Sigmoid colon (tissue), 7 donors: ENCODE measurements around the gene GNG2. TPM values are rescaled to one million over a fixed set of nuclear protein-coding genes. Genes with fewer than 3 reads are reported as not detected.

Experiments used
- DNase-seq: peaks from one replicate; pipeline ENCODE4 v3.0.0-alpha.2; 2019
- H3K27ac ChIP-seq, 4 donors: fragments of 200-600 bp; sonication (generic); one replicate each; pipeline ENCODE4 v1.5.1; 2016 to 2019; ENCODE audit warnings: mild to moderate bottlenecking in 1 of 4
- H3K27me3 ChIP-seq, 3 donors: fragments of 200-600 bp; sonication (generic); one replicate each; pipeline ENCODE4 v1.5.1; 2019; ENCODE audit warnings: mild to moderate bottlenecking in 1 of 3
- H3K36me3 ChIP-seq, 4 donors: fragments of 200-600 bp; sonication (generic); one replicate each; pipeline ENCODE4 v1.5.1; 2016 to 2019
- H3K4me1 ChIP-seq, 4 donors: fragments of 200-600 bp; sonication (generic); one replicate each; pipeline ENCODE4 v1.5.1; 2017 to 2019
- H3K4me3 ChIP-seq, 4 donors: fragments of 200-600 bp; sonication (generic); one replicate each; pipeline ENCODE4 v1.5.1; 2017 to 2019; ENCODE audit warnings: mild to moderate bottlenecking in 2 of 4, moderate library complexity in 1 of 4
- H3K9me3 ChIP-seq, 4 donors: fragments of 200-600 bp in 3 of 4; sonication (generic) in 3 of 4; one replicate each; pipeline versions ENCODE4 v1.5.1 to v1.6.1; 2013 to 2019
- EP300 ChIP-seq, 4 donors: sonication (generic); formaldehyde crosslinking; IDR thresholded peaks; one replicate each; pipeline ENCODE4 v1.6.1; 2017; ENCODE audit warnings: antibody characterized with exemption in 4 of 4
- POLR2A ChIP-seq, 2 donors: fragments of 450-650 bp; IDR thresholded peaks; one replicate each; pipeline ENCODE4 v1.6.1; 2016; ENCODE audit warnings: antibody characterized with exemption in 2 of 2, mild to moderate bottlenecking in 2 of 2, moderate library complexity in 2 of 2
- POLR2AphosphoS5 ChIP-seq, 4 donors: sonication (generic); formaldehyde crosslinking; IDR thresholded peaks; one replicate each; pipeline ENCODE4 v1.6.1; 2017; ENCODE audit warnings: antibody characterized with exemption in 4 of 4
- WGBS, 2 donors: extraction: QIAGEN DNeasy Blood & Tissue Kit; methylation state at CpG; one replicate each; pipeline ENCODE4 v1.1.7; 2013; 5-methylcytosine and 5-hydroxymethylcytosine counted together
- intact Hi-C: fragments of 100-400 bp; cut with DNase I; formaldehyde crosslinking; loops from one replicate; pipeline ENCODE4 v1.15.1; 2023
- polyA plus RNA-seq, 3 donors: library from polyadenylated mRNA; stranded (reverse); fragments of 200-250 nt; gene quantifications; one replicate each; pipeline ENCODE4 v1.2.3, GENCODE V29; 2013
- total RNA-seq, 4 donors: library from RNA; depleted of rRNA; stranded (reverse); fragments of >200 nt; gene quantifications; one replicate each; pipeline ENCODE4 v1.1.0, GENCODE V29; 2016
- TF ChIP-seq, protein P1 (sequence below), 4 experiments: fragments of 450-650 bp in 3 of 4; fragments of 200-600 bp in 1 of 4; IDR thresholded peaks; one replicate each; pipeline ENCODE4 v1.5.1; 2016 to 2019; ENCODE audit warnings: antibody characterized with exemption in 4 of 4, mild to moderate bottlenecking in 3 of 4, moderate library complexity in 2 of 4
- donor health status: healthy with polysubstance abuse.
- donor health status: Bipolar disorder and iron deficiency.
- donor health status: healthy.

Gene GNG2
- total and polyA plus RNA-seq, 7 donors = 9.5 to 44.2 (median 27.3) TPM

GRCh38 chr14:51870606-51871005 is 10.2 kb downstream of the GNG2 start:
- intact Hi-C loops = no loop called here
- TF ChIP-seq POLR2A (IDR thresholded peaks at IDR 0.05) (no peak), EP300 (IDR thresholded peaks at IDR 0.05) (no peak), POLR2AphosphoS5 (IDR thresholded peaks at IDR 0.05) (no peak)
- TF ChIP-seq, protein P1, sequence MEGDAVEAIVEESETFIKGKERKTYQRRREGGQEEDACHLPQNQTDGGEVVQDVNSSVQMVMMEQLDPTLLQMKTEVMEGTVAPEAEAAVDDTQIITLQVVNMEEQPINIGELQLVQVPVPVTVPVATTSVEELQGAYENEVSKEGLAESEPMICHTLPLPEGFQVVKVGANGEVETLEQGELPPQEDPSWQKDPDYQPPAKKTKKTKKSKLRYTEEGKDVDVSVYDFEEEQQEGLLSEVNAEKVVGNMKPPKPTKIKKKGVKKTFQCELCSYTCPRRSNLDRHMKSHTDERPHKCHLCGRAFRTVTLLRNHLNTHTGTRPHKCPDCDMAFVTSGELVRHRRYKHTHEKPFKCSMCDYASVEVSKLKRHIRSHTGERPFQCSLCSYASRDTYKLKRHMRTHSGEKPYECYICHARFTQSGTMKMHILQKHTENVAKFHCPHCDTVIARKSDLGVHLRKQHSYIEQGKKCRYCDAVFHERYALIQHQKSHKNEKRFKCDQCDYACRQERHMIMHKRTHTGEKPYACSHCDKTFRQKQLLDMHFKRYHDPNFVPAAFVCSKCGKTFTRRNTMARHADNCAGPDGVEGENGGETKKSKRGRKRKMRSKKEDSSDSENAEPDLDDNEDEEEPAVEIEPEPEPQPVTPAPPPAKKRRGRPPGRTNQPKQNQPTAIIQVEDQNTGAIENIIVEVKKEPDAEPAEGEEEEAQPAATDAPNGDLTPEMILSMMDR (IDR thresholded peaks at IDR 0.05) = no peak
- H3K27me3 ChIP-seq = no peaks in the 10 kb centered on the region
- H3K4me3 ChIP-seq = no peak overlapping the region
- no peak for DNase-seq
- H3K36me3 ChIP-seq = no peaks in the 10 kb centered on the region
- 88 to 93% methylated on average over 2 of the region's 2 CpGs for WGBS, 2 donors
- no peak overlapping the region for H3K27ac ChIP-seq
- peaks cover 0 to 41% (median 10%) of the 10 kb centered on the region in 4 donors for H3K4me1 ChIP-seq
- no peaks in the 10 kb centered on the region for H3K9me3 ChIP-seq

DNA sequence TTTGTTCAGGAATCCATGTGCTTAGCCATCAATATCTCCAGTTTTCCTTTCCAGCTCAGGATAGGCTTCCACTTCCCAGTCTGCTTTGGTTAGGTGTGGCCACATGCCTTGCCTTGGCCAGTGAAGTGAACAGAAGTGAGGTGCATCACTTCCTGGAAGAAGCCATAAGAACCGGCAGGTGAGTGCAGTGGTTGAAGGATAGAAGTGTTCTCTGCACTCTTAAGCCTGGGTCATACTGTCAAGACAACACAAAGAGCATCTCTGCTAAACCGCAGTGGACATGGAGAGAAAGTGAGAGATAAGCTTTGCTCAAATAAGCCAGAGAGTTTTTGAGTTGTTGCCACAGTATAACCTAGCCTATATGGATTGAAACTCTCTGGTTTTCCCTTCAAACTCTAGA is 11.4 kb downstream of the GNG2 start:
- intact Hi-C loops = no loop called here
- H3K27ac ChIP-seq = peak overlapping the region in 2 of 4 donors; percentile 8 to 38
- no peak for DNase-seq
- H3K4me3 ChIP-seq = no peak overlapping the region
- H3K9me3 ChIP-seq = no peaks in the 10 kb centered on the region
- H3K27me3 ChIP-seq = no peaks in the 10 kb centered on the region
- no peaks in the 10 kb centered on the region for H3K36me3 ChIP-seq
- 49 to 67% methylated on average over 2 of the region's 2 CpGs for WGBS, 2 donors
- H3K4me1 ChIP-seq = peaks cover 0 to 41% (median 10%) of the 10 kb centered on the region in 4 donors
- TF ChIP-seq POLR2AphosphoS5 (IDR thresholded peaks at IDR 0.05) (no peak), EP300 (IDR thresholded peaks at IDR 0.05) (no peak), POLR2A (IDR thresholded peaks at IDR 0.05) (no peak)
- TF ChIP-seq, protein P1 (IDR thresholded peaks at IDR 0.05) = no peak

DNA sequence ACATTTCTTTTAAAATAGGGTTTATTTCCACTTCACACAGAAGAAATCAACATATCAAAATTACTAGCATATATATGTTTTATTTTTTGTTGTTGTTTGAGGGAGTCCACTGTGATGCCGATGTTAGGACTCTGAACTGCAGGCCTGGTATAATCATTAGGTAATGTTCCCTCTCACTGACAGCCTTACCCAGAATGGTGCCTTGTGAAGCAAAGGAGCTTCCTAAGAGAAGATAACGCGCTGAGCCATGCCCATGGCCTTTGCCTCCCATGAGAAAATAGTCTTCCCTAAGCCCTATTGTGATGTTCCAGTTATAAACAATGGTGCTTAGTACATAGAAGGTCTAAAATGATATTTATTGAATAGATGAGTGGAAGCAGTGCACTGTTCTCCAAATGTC is 12.0 kb downstream of the GNG2 start:
- no peaks in the 10 kb centered on the region for H3K9me3 ChIP-seq
- TF ChIP-seq POLR2AphosphoS5 (IDR thresholded peaks at IDR 0.05) = peak in 2 of 4 donors; percentile 12 to 39
- no peak for TF ChIP-seq EP300 (IDR thresholded peaks at IDR 0.05)
- peak overlapping the region in 2 of 4 donors; percentile 23 to 38 for H3K27ac ChIP-seq
- H3K36me3 ChIP-seq = no peaks in the 10 kb centered on the region
- WGBS, 2 donors = 46 to 80% methylated on average over 3 of the region's 3 CpGs
- no peaks in the 10 kb centered on the region for H3K27me3 ChIP-seq
- no peak overlapping the region for H3K4me3 ChIP-seq
- no peak for DNase-seq
- H3K4me1 ChIP-seq = peaks cover 0 to 41% (median 10%) of the 10 kb centered on the region in 4 donors
- intact Hi-C loops = no loop called here

- peaks cover 0 to 41% (median 10%) of the 10 kb centered on the region in 4 donors for H3K4me1 ChIP-seq
- DNase-seq = no peak
- H3K27ac ChIP-seq = peak overlapping the region in 2 of 4 donors; percentile 35 to 38
- H3K36me3 ChIP-seq = no peaks in the 10 kb centered on the region
- TF ChIP-seq POLR2AphosphoS5 (IDR thresholded peaks at IDR 0.05) = peak in 1 of 4 donors; percentile 24
- TF ChIP-seq, protein P1 (IDR thresholded peaks at IDR 0.05) = no peak
- TF ChIP-seq EP300 (IDR thresholded peaks at IDR 0.05) = no peak
- TF ChIP-seq POLR2A (IDR thresholded peaks at IDR 0.05) = no peak
- WGBS, 2 donors = 38 to 42% methylated on average over 2 of the region's 2 CpGs
- no peak overlapping the region for H3K4me3 ChIP-seq
- intact Hi-C loops = no loop called here
- no peaks in the 10 kb centered on the region for H3K27me3 ChIP-seq
- H3K9me3 ChIP-seq = no peaks in the 10 kb centered on the region
These were observed 12.9 kb downstream of the GNG2 start for GRCh38 chr14:51873221-51873893.

DNA sequence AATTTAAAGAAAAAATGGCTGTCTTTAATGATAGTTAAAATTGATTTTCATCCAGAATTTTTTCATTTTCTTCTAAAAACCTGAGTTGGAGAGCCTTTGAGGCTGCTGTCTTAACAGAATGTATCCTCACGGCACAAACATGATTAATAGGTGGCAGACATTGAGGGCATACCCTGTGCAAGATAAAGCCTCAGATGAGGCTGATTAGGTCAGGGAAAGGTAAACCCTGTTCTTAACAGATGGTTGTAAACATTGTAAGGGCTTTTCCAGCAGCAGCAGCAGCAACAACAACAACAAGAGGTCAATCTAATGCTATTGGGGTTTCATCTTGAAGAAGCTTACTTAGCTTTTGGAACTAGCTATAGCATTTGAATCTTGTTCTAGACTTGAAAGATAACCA is 17.4 kb downstream of the GNG2 start:
- Histone ChIP-seq H3K27ac (no peak overlapping the region), H3K36me3 (no peaks in the 10 kb centered on the region), H3K9me3 (no peaks in the 10 kb centered on the region), H3K4me1 (peaks cover 0 to 16% (median 9%) of the 10 kb centered on the region in 4 donors), H3K27me3 (no peaks in the 10 kb centered on the region), H3K4me3 (no peak overlapping the region)
- 94 to 95% methylated on average over 1 of the region's 1 CpG for WGBS, 2 donors
- no peak for TF ChIP-seq POLR2AphosphoS5 (IDR thresholded peaks at IDR 0.05)
- no peak for TF ChIP-seq EP300 (IDR thresholded peaks at IDR 0.05)
- TF ChIP-seq, protein P1 (IDR thresholded peaks at IDR 0.05) = no peak
- intact Hi-C loops = no loop called here
- DNase-seq = no peak
